ENCODE results near the gene STX5. TPM values are rescaled to one million over a fixed set of nuclear protein-coding genes. Genes with fewer than 3 reads are reported as not detected.

The STX5 gene
- total and polyA plus RNA-seq, 9 of the 15 experiments (the other 6 are each of a cell fraction or from before 2014, with no cell fraction given) = 2.8 to 28.6 (median 23.7) TPM

GRCh38 chr11:62778441-62778840 is 53.4 kb downstream of the STX5 start:
- ChIA-PET POLR2A (no interaction called here), CTCF (ENCODE audit: low intra/inter-chr PET ratio) (no interaction called here)
- Histone ChIP-seq H3K9me1 (ENCODE audit: control insufficient read depth, insufficient read depth, low read length) (no peaks in the 10 kb centered on the region), H3K9ac (ENCODE audit: insufficient read depth in 1 of 2, low read depth in 2 of 2, low read length in 2 of 2) (peak overlapping the region in 1 of 2 experiments; percentile 64; a peak in 1 of 4 replicates), H3K27me3 (ENCODE audit: control insufficient read depth in 2 of 2, insufficient read depth in 2 of 2, low read length in 2 of 2) (no peaks in the 10 kb centered on the region), H3K4me2 (ENCODE audit: insufficient read depth, low read length) (no peak overlapping the region), H3K4me3 (no peak overlapping the region), H3K9me3 (replicated peaks; ENCODE audit: control insufficient read depth, insufficient read depth, low read depth, low read length) (no peaks in the 10 kb centered on the region), H3K79me2 (ENCODE audit: control insufficient read depth, insufficient read depth, low read length) (peaks cover 8% of the 10 kb centered on the region; the same call in 2 of the 3 replicates), H3K36me3 (ENCODE audit: control insufficient read depth, insufficient read depth, low read length) (peaks cover 65% of the 10 kb centered on the region), H3K27ac (ENCODE audit: extremely low read depth, low read depth, low read length) (no peak overlapping the region), H4K20me1 (replicated peaks; ENCODE audit: control insufficient read depth, insufficient read depth, low read length) (no peaks in the 10 kb centered on the region), H2AFZ (ENCODE audit: low read depth, low read length) (no peak overlapping the region), H3K4me1 (replicated peaks in 1 of 2; ENCODE audit: control insufficient read depth in 2 of 2, insufficient read depth in 2 of 2, low read length in 2 of 2) (peaks cover 0 to 3% of the 10 kb centered on the region in 2 experiments; a peak in 1 of 5 replicates)
- in situ Hi-C loops (cut with MboI) = no loop called here
- ATAC-seq (no peak; the same call in 2 of the 3 replicates), DNase-seq (ENCODE audit: extremely low read depth in 1 of 4, low spot score in 3 of 4) (peak in 2 of 4 experiments; percentile 5 to 6), FAIRE-seq (no peak)
- intact Hi-C loops (cut with micrococcal nuclease) = no loop called here
- no TSS peak for BruUV-seq (replicated peaks)
- WGBS (ENCODE audit: insufficient coverage, low coverage, missing lambda C conversion rate) = 73% methylated on average over 2 of the region's 3 CpGs
- no peak for TF ChIP-seq TEAD1 (CRISPR knock-in tag; IDR thresholded peaks at IDR 0.05)
- no peak for TF ChIP-seq HDAC3 (IDR thresholded peaks at IDR 0.05; ENCODE audit: borderline replicate concordance, partially characterized antibody)
- TF ChIP-seq FOXK1 (CRISPR knock-in tag; IDR thresholded peaks at IDR 0.05; ENCODE audit: borderline replicate concordance) = no peak
- no peak for TF ChIP-seq GTF3C2 (IDR thresholded peaks at IDR 0.05; ENCODE audit: borderline replicate concordance, extremely low read depth, insufficient read length)
- TF ChIP-seq MBD1 (CRISPR knock-in tag; IDR thresholded peaks at IDR 0.05) = no peak
- no peak for TF ChIP-seq SMAD2 (IDR thresholded peaks at IDR 0.05; ENCODE audit: low read depth, low read length)
- TF ChIP-seq L3MBTL2 (IDR thresholded peaks at IDR 0.05) = no peak
- no peak for TF ChIP-seq POLR2AphosphoS2 (IDR thresholded peaks at IDR 0.05; ENCODE audit: low read length)
- TF ChIP-seq SNRNP70 (optimal IDR thresholded peaks at IDR 0.05; ENCODE audit: low read depth, low read length) = no peak

All from K562 (cell line).